Measurements from ENCODE around the gene IL18BP.
A peak's percentile ranks its signal among the peaks of the same experiment; 100 is the strongest.

IL18BP gene

DNA sequence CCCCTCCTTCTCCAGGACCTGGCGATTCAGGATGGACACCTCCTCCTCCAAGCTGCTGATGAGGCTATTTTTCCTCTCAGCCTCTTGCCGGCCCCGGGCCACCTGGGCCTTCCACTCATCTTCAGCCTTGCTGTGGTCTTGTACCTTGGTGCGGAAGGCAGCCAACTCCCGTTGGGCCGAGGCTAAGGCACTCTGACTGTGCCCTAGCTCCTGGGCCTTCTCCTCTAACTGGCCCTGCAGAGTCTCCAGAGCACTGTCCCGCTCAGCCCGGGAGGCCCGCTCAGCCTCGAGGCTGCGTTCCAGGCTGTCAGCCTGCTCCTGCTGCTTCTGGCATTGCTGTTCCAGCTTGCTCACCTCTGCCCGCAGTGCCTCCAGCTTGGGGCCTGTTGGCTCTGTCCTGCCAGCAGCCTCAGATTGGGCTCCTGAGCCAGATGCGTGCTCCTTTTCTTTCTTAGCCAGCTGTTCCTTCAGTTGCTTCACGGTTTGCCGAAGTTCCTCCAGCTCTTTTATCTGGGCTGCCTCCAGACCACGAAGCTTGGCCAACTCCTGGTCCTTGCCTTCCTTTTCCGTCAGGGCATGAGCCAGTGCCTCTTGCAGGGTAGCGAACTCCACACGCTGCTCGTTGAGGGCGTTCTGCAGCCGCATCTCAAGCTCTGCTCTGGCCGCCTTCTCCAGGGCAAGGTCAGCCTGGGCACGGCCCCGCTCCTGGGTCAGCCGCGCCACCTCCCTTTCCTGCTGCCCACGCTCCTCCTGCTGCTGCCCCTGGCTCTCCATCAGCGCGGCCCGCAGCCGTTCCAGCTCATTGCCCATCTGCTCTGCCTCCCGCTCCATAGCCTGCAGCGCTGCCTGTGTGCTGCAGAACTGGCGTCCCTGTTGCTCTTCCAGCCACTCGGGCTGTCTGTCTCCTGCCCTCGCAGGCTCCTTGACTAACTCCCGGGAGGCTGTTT is 15.3 kb downstream of the IL18BP start:
- no peak for DNase-seq

- no peak for DNase-seq
Observed at GRCh38 chr11:72014761-72015320, 16.1 kb downstream of the IL18BP start.

DNA sequence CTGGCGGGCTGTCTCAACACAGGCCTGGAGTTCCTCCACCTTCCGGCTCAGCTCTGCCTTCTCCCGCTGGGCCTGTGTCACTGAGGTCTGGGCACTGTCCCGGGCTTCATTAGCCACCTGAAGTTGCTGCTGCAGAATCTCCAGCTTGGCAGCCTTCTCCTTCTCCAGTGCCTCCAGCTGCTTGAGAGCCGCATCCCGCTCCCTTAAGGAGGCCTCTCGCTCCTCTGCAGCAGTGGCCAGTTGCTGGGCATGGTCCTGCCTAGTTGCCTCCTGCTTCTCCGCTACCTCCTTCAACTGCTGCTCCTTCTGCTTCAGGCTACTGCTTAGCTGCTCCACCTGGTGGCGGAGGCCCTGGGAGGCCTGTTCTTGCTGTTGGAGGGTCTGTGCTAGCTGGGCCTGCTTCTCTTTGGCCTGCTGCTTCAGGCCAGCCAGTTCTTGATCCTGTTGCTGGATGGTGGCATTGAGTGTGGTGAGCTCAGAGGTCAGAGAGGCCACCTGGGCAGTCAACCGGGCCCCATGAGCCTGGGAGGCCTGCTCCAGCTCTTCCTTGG is 16.9 kb downstream of the IL18BP start:
- DNase-seq: peak; percentile 7

GRCh38 chr11:72018171-72018570 is 19.5 kb downstream of the IL18BP start:
- DNase-seq: no peak

DNA sequence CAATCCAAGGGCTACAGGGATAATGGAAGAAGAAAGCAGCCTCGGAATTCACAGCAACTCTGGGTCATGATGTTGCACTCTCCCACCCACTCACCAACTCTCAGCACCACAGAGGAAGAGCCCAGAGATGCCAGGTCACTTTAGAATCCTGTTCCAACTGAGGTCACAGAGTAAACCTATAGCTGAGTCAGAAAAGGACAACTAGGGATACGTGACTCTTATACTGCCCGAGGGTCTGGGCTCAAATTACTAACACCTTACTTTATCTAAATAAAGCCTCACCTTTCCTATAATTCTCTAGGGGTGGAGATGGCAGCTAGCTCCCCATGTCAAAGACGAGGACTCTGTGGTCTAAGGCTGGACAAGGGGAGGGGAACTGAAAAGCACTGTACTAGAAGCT is 24.6 kb downstream of the IL18BP start:
- DNase-seq: no peak

DNA sequence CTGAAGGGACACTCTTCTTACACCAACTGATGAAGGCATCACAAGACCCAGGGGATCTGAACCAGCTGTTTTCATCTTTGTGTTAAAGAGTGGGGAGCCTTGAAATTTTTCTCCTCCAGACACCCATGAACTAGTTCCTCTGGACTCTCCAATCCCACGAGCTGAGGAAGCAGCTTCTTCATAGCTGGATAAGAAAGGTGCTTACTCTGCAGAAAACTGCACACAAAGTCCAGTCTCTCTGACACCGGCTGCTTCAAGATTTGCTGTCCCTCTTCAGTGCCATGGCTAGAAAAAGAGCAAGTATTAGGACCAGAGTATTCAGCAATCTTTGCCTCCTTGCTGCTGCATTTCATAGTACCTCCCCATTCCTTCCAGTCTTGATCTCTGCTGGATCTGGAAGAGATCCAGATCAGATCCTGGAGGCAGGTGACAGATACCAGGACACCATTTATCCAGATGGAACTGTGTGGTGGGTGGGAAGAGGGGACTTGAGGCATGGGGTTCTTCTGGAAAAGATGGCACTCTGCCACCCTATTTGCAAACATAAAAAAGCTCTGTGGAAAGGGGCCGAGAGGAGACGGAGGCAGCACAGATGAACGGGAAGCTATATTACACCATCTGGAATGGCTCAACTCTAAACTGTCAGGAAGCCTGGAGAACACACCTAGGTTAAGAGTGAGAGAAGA is 25.5 kb downstream of the IL18BP start:
- DNase-seq: no peak

DNA sequence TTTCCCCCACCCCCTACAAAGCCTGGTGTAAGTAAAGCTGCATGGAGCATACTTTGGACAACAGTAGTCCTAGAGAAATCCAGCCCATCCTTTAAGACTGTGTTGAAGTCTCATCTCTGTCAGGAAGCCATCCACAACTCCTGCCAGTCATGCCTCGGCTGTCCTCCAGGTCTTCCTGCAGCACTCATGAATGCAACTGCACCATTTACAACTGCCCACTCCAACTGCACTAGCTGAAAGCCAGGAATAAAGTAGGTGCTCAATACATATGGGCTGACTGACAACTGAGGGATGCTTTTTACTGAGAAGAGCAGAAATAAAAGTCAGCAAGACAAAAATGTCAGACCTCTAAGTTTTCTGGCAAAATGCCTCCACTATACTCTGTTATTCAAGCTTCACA is 27.4 kb downstream of the IL18BP start:
- DNase-seq: no peak

GRCh38 chr11:72030472-72031045 is 31.9 kb downstream of the IL18BP start:
- no peak for DNase-seq

GRCh38 chr11:72036687-72037086 is 38.0 kb downstream of the IL18BP start:
- peak; percentile 68 for DNase-seq

DNA sequence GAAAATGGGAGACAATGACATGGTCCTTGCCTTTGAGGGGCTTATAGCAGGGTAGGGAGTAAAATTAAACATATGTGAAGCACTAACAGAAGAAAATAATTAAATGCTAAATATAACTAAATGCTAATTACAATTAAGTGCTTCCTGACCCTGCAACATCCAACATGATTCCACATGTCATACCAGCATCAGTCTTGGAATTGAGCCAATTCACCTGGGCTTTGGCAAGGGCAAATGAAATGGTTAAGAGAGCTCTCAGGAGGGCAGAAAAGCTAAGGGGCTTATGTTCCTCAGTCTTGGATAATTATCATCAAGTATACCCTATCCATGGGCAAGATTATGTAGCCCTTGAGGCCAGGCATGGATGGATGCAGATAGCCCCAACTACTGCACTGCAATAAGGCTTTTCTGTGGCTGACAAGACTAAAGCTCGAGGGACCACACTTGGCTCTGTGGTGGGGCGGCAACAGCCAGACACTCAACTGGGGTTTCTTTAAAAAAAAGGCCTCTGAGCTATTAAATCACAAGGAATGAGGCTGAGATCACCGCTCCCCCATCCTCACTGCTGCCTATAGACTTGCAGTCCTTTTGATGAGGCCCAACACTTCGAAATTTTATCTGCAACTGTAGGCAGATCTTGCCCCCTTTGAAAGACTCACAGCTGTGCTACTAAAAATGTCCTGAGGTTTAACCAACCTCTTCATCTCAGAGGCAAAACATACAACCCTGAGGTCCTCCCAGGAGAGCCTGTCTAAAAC is 39.0 kb downstream of the IL18BP start:
- peak; percentile 89 for DNase-seq

DNA sequence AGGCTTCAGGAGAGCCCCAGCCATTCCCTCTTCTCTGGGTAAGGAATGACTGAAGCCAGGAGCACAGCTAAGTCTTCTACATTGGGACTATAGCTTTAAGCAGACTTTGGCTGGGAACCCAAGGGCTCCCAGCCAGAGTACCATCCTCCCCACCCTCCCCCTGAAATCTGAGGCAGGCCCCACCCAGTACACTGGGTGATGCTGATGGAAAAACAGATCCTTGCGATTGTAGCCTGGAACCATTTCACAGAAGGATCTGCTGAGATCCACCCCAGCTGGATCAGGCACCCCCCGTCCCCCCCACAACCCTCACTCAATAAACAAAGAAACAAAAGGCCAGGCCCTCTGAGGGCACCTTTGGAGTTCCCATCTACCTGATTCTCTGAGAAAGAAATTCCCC is 39.8 kb downstream of the IL18BP start:
- peak; percentile 43 for DNase-seq

GRCh38 chr11:72039031-72039855 is 40.5 kb downstream of the IL18BP start:
- DNase-seq: peak; percentile 24

DNA sequence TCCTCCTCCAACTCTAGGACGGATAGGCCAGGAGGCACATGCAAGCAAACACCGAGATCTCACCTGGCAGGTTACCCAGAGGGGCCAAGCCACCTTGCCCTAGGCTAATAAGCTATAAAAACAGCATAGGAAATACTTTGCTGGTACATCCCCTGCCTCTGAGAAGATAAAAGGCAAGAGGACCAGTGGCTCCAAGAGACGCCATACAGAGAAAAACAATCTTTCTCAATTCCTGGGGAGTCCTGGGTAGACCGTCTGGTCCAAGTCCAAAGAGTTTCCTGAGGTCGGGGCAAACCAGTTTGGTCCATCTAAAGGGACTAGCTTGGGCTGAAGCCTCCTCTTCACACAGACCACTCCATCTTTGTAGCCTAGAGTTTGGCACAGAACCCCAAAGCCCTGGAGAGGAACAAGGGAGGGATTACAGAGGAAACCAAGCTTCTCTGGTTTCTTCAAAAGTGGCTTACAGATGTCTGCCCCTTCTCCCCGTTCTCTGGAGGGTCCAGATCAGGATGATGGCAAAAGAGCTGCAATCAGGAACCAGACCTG is 41.2 kb downstream of the IL18BP start:
- DNase-seq: no peak

DNA sequence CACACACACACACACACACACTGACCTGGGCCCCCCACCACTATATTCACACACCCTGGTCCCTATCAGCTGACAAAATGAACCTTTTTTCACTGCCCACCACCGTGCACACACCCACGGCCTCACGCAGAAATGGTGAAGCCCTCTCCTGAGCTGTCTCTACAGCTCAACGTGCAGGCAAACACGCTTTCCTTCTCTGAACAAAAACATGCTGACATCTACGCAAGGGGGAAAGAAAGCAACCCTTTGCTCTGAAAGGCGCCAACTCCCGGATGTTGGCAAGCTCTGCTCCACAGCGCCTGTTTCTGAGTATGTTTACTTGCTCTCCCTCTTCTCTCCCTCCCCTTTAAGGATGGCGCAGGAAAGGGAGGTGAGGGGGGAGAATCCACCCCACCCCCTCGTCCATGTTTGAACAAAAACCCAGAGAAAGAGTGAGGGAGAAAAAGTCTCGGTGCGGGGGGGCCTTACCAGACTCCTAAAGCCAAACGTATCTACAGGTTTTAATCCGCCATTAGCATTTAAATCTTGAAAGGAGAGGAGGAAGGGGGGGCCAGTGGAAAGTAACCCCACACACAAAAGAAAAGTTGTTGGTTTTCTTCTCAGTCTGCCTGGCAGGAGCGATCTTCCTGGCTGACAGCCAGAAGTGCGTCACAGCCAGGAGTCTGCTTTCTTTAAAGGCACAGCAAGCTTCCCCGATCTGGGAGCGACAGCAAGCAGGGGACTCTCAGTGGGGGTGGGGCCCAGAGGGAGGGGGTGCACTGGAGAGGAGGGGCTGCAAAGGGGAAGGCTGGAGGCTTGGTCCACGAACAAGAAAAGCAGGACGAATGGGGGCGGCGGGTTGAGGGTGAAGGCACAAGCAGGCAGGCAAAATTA is 42.0 kb downstream of the IL18BP start:
- peak; percentile 95 for DNase-seq

DNA sequence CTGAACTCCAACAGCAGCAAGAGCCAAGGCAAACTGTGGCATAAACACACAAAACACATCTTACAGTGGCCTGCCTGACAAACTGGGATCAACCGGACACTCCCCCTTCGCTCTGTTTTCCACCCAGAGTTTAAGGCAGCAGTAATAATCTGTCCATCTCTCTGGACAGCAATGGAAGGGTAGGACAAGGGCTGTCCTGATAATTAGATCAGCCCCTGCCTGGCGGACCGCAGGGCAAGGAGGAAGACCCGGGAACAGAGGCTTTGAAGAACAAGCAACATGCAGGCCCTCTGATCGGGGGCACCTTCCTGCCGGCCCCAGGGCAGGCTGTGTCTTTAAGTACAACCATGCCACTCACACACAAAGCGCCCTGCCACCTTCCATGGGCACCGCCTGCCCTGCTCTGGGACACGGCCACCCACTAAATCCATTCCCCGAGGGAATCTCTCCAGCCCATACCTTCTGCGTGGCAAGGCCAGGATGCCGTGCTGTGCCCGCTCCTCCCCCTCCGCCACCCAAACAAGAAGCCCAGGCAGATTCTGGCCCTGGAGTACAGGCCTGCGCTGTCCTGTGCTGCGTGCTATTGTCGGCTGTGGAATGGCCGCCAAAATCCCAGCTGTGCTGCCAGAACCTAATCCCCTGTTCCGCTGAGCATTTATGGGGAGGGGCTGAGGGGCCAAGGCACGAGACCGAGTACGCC is 42.8 kb downstream of the IL18BP start:
- DNase-seq: peak; percentile 84

DNA sequence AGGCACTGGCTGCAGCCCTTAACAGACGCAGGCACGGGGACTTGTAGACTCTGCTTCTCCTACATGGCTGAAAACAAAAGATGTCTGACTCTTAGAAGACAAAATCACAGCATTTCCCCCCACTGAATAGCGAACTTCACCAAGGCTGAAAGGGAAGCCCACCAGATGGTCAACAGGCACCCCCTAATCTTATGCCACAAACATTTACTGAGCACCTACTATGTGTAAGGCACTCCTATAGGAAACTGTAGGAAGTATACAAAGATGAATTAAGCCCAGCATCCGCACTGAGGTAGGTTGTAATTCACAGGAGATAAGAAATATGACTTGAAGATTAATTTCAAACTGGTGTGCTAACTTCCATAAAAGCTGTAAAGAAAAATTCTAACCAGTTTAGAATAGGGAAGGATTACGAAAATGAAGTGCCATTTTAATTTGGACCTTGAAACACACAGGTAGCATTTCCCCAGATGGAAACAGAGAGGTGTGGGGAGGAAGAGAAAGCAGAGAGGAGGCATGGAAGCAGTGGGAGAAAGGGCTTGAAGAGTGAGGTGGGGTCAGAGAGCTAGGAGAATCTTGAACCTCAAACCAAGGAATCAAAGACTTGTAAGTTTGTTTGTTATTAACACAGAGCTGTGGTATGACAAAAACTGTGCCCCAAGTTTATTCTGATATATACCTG is 43.5 kb downstream of the IL18BP start:
- DNase-seq: peak; percentile 9

DNA sequence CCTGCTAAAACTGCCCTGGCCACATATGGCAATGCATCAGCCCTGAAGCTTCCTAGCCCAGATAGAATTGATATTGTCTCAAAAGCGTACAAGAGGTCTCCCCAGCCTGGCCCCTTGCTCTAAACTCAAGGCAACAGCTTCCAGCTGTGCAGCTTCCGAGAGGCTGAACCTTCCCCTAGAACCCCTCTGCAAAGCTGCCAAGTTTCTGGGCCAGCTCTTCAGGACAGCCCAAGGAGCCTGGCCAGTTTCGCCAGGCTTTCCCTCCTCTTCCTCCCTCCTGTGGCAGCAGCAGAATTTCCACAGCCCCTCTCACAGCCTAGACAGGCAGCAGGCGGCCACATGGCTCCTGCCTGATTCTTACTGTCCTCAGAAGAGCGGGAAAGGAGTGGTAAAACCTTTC is 47.1 kb downstream of the IL18BP start:
- no peak for DNase-seq

GRCh38 chr11:72048766-72049460 is 50.2 kb downstream of the IL18BP start:
- DNase-seq: no peak
